T-helper 9 cell (primary cell): ENCODE data around the gene KMT2B.

Experiments
- DNase-seq: peaks from one replicate; pipeline ENCODE4 v3.0.0-alpha.2; 2020

The KMT2B gene

GRCh38 chr19:35781650-35782049 is 63.8 kb downstream of the KMT2B start:
- no peak for DNase-seq

GRCh38 chr19:35782589-35782988 is 64.8 kb downstream of the KMT2B start:
- DNase-seq: no peak

GRCh38 chr19:35783469-35784434 is 65.9 kb downstream of the KMT2B start:
- no peak for DNase-seq

- no peak for DNase-seq
Observed at GRCh38 chr19:35784503-35785338, 66.9 kb downstream of the KMT2B start.

- DNase-seq: no peak
Observed at GRCh38 chr19:35785339-35785627, 67.5 kb downstream of the KMT2B start.

- no peak for DNase-seq
Observed at GRCh38 chr19:35786299-35787160, 68.7 kb downstream of the KMT2B start.

- no peak for DNase-seq
Observed at GRCh38 chr19:35787227-35787799, 69.5 kb downstream of the KMT2B start.
